Astrocyte (in vitro differentiated cells and primary cell): ENCODE results near the gene OSBP2. TPM values are rescaled to one million over a fixed set of nuclear protein-coding genes. Genes with fewer than 3 reads are reported as not detected.

Source experiments
- DNase-seq: peaks from one replicate; pipeline ENCODE4 v3.0.0-alpha.2; 2010; ENCODE audit warnings: low read depth
- FAIRE-seq: peaks from 2 replicates; lab custom pipeline; 2011; peaks lifted over from hg19 to GRCh38; lab: Jason Lieb, UNC
- H2AFZ ChIP-seq: 2 replicates; pipeline ENCODE4 v1.6.0; 2012; ENCODE audit warnings: low read depth, low read length, inconsistent platforms
- H3K27ac ChIP-seq: 2 replicates; pipeline ENCODE4 v1.5.1; 2011; ENCODE audit warnings: low read depth, low read length, inconsistent platforms
- H3K27me3 ChIP-seq: 2 replicates; pipeline ENCODE4 v1.6.0; 2011; ENCODE audit warnings: low read length, inconsistent platforms; ENCODE audit not compliant: insufficient read depth
- H3K36me3 ChIP-seq: 2 replicates; pipeline ENCODE4 v1.5.1; 2011; ENCODE audit warnings: low read length, inconsistent platforms; ENCODE audit not compliant: insufficient read depth
- H3K4me1 ChIP-seq: 2 replicates; pipeline ENCODE4 v1.5.1; 2011; ENCODE audit warnings: low read length, inconsistent platforms; ENCODE audit not compliant: insufficient read depth
- H3K4me2 ChIP-seq: 2 replicates; pipeline ENCODE4 v1.6.0; 2012; ENCODE audit warnings: low read length, inconsistent platforms
- H3K4me3 ChIP-seq: 2 replicates; pipeline ENCODE4 v1.5.1; 2011; ENCODE audit warnings: low read depth, mild to moderate bottlenecking, low read length, inconsistent platforms; ENCODE audit not compliant: insufficient read depth
- H3K79me2 ChIP-seq: 2 replicates; pipeline ENCODE4 v1.6.0; 2012; ENCODE audit warnings: mild to moderate bottlenecking, low read length, inconsistent platforms; ENCODE audit not compliant: insufficient read depth
- H3K9ac ChIP-seq: 2 replicates; pipeline ENCODE4 v1.6.0; 2012; ENCODE audit warnings: mild to moderate bottlenecking, low read length, inconsistent platforms
- H3K9me3 ChIP-seq: 2 replicates; pipeline ENCODE4 v1.5.1; 2012; ENCODE audit warnings: low read depth, mild to moderate bottlenecking, low read length, inconsistent platforms; ENCODE audit not compliant: insufficient read depth
- H4K20me1 ChIP-seq: 2 replicates; pipeline ENCODE4 v1.6.0; 2012; ENCODE audit warnings: low read length, inconsistent platforms; ENCODE audit not compliant: insufficient read depth
- H3K27ac Mint-ChIP-seq: one replicate; pipeline ENCODE4 v1.8.0; 2021; ENCODE audit warnings: mild to moderate bottlenecking, mixed read lengths; ENCODE audit not compliant: unreplicated experiment
- H3K27me3 Mint-ChIP-seq: one replicate; pipeline ENCODE4 v1.8.0; 2021; ENCODE audit warnings: low read depth, mixed read lengths; ENCODE audit not compliant: unreplicated experiment
- H3K36me3 Mint-ChIP-seq: one replicate; pipeline ENCODE4 v1.8.0; 2021; ENCODE audit warnings: low read depth, mixed read lengths; ENCODE audit not compliant: unreplicated experiment
- H3K4me1 Mint-ChIP-seq: one replicate; pipeline ENCODE4 v1.8.0; 2021; ENCODE audit warnings: low read depth, mixed read lengths; ENCODE audit not compliant: unreplicated experiment
- H3K4me3 Mint-ChIP-seq: one replicate; pipeline ENCODE4 v1.8.0; 2021; ENCODE audit warnings: mild to moderate bottlenecking, moderate library complexity, mixed read lengths; ENCODE audit not compliant: unreplicated experiment
- H3K9me3 Mint-ChIP-seq: one replicate; pipeline ENCODE4 v1.8.0; 2021; ENCODE audit warnings: mild to moderate bottlenecking, mixed read lengths; ENCODE audit not compliant: unreplicated experiment
- EZH2 ChIP-seq: IDR thresholded peaks from 2 replicates; pipeline ENCODE4 v1.6.1; 2012; ENCODE audit warnings: mild to moderate bottlenecking, low read length, inconsistent platforms; ENCODE audit not compliant: insufficient read depth
- total RNA-seq: library from RNA; stranded (reverse); gene quantifications from 2 replicates; pipeline ENCODE4 v1.2.1, GENCODE V29; 2021
- TF ChIP-seq, protein P1 (sequence below): IDR thresholded peaks from 2 replicates; pipeline ENCODE4 v1.5.1; 2011; ENCODE audit warnings: low read depth, mild to moderate bottlenecking, inconsistent platforms, low read length, moderate library complexity; ENCODE audit not compliant: insufficient read depth

The OSBP2 gene
- total RNA-seq, 1 donor from 2014 or later: 0.48 TPM

DNA sequence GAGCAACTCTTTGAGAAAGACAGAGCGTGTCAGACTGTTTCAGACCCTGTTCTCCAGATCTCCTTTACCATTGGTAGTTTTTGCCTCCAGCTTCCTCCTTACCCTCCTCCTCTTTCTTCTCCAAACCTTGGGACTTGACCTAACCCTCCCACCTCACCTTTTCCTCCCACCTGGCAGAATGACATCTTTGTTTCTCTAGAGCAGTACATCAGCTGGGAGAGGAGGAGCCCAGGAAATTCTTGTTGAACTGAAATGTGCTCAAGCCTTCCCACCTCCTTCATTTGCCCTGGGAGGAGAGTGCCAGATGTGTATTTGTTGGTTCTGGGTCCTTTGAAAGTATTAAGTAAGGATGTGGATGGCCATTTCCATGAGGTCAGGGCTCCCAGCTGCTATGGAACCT lies 17.4 kb downstream of the OSBP2 start:
- TF ChIP-seq, protein P1, sequence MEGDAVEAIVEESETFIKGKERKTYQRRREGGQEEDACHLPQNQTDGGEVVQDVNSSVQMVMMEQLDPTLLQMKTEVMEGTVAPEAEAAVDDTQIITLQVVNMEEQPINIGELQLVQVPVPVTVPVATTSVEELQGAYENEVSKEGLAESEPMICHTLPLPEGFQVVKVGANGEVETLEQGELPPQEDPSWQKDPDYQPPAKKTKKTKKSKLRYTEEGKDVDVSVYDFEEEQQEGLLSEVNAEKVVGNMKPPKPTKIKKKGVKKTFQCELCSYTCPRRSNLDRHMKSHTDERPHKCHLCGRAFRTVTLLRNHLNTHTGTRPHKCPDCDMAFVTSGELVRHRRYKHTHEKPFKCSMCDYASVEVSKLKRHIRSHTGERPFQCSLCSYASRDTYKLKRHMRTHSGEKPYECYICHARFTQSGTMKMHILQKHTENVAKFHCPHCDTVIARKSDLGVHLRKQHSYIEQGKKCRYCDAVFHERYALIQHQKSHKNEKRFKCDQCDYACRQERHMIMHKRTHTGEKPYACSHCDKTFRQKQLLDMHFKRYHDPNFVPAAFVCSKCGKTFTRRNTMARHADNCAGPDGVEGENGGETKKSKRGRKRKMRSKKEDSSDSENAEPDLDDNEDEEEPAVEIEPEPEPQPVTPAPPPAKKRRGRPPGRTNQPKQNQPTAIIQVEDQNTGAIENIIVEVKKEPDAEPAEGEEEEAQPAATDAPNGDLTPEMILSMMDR: no peak
- TF ChIP-seq EZH2: no peak
- no peak for FAIRE-seq

DNA sequence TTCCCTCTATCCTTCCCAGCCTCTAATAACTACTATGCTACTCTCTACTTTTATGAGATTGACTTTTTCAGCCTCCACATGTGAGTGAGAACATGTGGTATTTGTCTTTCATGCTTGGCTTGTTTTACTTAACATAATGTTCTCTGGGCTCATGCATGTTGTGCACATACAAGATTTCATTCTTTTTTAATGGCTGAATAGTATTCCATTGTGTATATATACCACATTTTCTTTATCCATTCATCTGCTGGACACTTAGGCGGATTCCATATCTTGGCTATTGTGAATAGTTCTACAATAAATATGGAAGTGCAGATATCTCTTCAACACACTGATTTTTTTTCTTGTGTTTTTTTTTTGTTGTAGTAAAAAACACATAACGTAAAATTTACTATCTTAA lies 19.4 kb downstream of the OSBP2 start:
- no peaks in the 10 kb centered on the region for H3K9me3 Mint-ChIP-seq
- no peak overlapping the region for H3K4me2 ChIP-seq
- no peak overlapping the region for H2AFZ ChIP-seq
- DNase-seq (no peak), FAIRE-seq (no peak)
- no peak overlapping the region for H3K27ac Mint-ChIP-seq
- no peak overlapping the region for H3K4me3 Mint-ChIP-seq
- peaks cover 9% of the 10 kb centered on the region for H3K4me1 Mint-ChIP-seq
- no peaks in the 10 kb centered on the region for H3K79me2 ChIP-seq
- no peaks in the 10 kb centered on the region for H3K27me3 ChIP-seq
- H3K27ac ChIP-seq: no peak overlapping the region
- H3K9me3 ChIP-seq: no peaks in the 10 kb centered on the region
- peaks cover 3% of the 10 kb centered on the region for H3K27me3 Mint-ChIP-seq
- H3K4me1 ChIP-seq: peaks cover 19% of the 10 kb centered on the region
- H3K36me3 ChIP-seq: no peaks in the 10 kb centered on the region
- H3K9ac ChIP-seq: no peak overlapping the region
- no peak for TF ChIP-seq EZH2
- TF ChIP-seq, protein P1: no peak
- no peaks in the 10 kb centered on the region for H4K20me1 ChIP-seq
- no peak overlapping the region for H3K4me3 ChIP-seq
- H3K36me3 Mint-ChIP-seq: no peaks in the 10 kb centered on the region

More for the DNA sequence above, 17.4 kb downstream of the OSBP2 start:
- H3K79me2 ChIP-seq: no peaks in the 10 kb centered on the region
- DNase-seq: no peak
- H3K4me2 ChIP-seq: no peak overlapping the region
- no peak overlapping the region for H2AFZ ChIP-seq
- Mint-ChIP-seq H3K27ac (no peak overlapping the region), H3K4me3 (no peak overlapping the region), H3K9me3 (no peaks in the 10 kb centered on the region), H3K36me3 (no peaks in the 10 kb centered on the region), H3K4me1 (peaks cover 1% of the 10 kb centered on the region), H3K27me3 (peaks cover 3% of the 10 kb centered on the region)
- no peak overlapping the region for H3K4me3 ChIP-seq
- no peaks in the 10 kb centered on the region for H4K20me1 ChIP-seq
- H3K4me1 ChIP-seq: peaks cover 6% of the 10 kb centered on the region
- no peaks in the 10 kb centered on the region for H3K36me3 ChIP-seq
- H3K27ac ChIP-seq: no peak overlapping the region
- no peak overlapping the region for H3K9ac ChIP-seq
- H3K9me3 ChIP-seq: no peaks in the 10 kb centered on the region
- no peaks in the 10 kb centered on the region for H3K27me3 ChIP-seq

DNA sequence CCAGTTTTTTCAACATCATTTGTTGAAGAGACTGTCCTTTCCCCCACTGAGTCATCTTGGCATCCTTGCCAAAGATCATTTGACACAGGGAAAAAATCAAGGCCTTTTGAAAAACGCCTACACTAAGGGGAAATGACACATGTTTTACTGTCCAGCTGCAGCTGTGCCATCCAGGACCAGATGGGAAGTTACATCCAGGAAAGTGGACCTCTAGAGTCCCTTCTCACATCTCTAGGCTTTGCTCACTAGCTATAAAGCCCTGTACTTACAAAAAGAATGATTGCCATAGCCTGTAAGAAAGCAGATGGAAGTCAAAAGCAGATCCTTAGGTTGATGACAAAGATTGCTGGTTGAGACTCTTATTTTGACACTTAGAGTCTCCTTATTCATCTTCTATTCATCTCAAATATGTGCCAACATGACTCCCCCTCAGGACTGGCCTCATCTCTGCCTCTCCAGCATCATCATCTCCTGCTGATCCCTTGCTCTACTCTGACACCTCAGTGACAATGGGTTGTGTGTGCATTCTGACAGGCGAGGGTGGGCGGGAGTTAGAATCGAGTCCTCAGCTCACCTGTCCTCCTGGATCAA lies 22.8 kb downstream of the OSBP2 start:
- no peaks in the 10 kb centered on the region for H3K27me3 ChIP-seq
- H3K4me1 ChIP-seq: peaks cover 19% of the 10 kb centered on the region
- H3K36me3 ChIP-seq: no peaks in the 10 kb centered on the region
- no peaks in the 10 kb centered on the region for H3K36me3 Mint-ChIP-seq
- H3K4me3 Mint-ChIP-seq: no peak overlapping the region
- no peaks in the 10 kb centered on the region for H3K27me3 Mint-ChIP-seq
- H3K4me3 ChIP-seq: no peak overlapping the region
- peak overlapping the region; percentile 22 for H3K27ac ChIP-seq
- FAIRE-seq: peak; percentile 75
- H3K79me2 ChIP-seq: no peaks in the 10 kb centered on the region
- no peaks in the 10 kb centered on the region for H3K9me3 ChIP-seq
- no peak overlapping the region for H3K27ac Mint-ChIP-seq
- H3K4me2 ChIP-seq: peak overlapping the region; percentile 49
- no peak overlapping the region for H2AFZ ChIP-seq
- peak; percentile 82 for DNase-seq
- TF ChIP-seq, protein P1: no peak
- no peak for TF ChIP-seq EZH2
- peaks cover 9% of the 10 kb centered on the region for H3K4me1 Mint-ChIP-seq
- H3K9ac ChIP-seq: no peak overlapping the region
- H3K9me3 Mint-ChIP-seq: no peaks in the 10 kb centered on the region
- no peaks in the 10 kb centered on the region for H4K20me1 ChIP-seq
